Adrenal gland (tissue), 12 donors: Measurements from ENCODE around the gene LPCAT3. TPM values are rescaled to one million over a fixed set of nuclear protein-coding genes. Genes with fewer than 3 reads are reported as not detected.
A peak's percentile ranks its signal among the peaks of the same experiment; 100 is the strongest.

Experiments
- DNase-seq, 7 donors: peaks; one replicate each; pipeline ENCODE4 v3.0.0-alpha.2; 2019 to 2020
- H3K27ac ChIP-seq, 5 donors: fragments of 200-600 bp; sonication (generic) in 4 of 5; 1 replicate in 3 of 5; 2 replicates in 2 of 5; pipeline versions ENCODE4 v1.5.1 to v1.8.0; 2016 to 2020; ENCODE audit warnings: mild to moderate bottlenecking in 1 of 5
- H3K27me3 ChIP-seq: fragments of 200-600 bp; 2 replicates; pipeline ENCODE4 v1.8.0; 2021
- H3K36me3 ChIP-seq, 2 donors: fragments of 200-600 bp; replicated peaks in 1 of 2; 1 replicate in 1 of 2; 2 replicates in 1 of 2; pipeline versions ENCODE4 v1.5.1 to v1.8.0; 2018 to 2022
- H3K4me1 ChIP-seq, 2 donors: fragments of 200-600 bp; replicated peaks in 1 of 2; 1 replicate in 1 of 2; 2 replicates in 1 of 2; pipeline versions ENCODE4 v1.5.1 to v1.8.0; 2018 to 2021
- H3K4me3 ChIP-seq, 4 donors: fragments of 200-600 bp; sonication (generic) in 3 of 4; one replicate each; pipeline ENCODE4 v1.5.1; 2016 to 2018
- H3K9me3 ChIP-seq, 3 donors: fragments of 200-600 bp; sonication (generic) in 1 of 3; replicated peaks in 1 of 3; 1 replicate in 2 of 3; 2 replicates in 1 of 3; pipeline versions ENCODE4 v1.5.1 to v1.8.0; 2016 to 2021
- POLR2A ChIP-seq, 2 donors: fragments of 450-650 bp; IDR thresholded peaks; one replicate each; pipeline ENCODE4 v1.6.1; 2017; ENCODE audit warnings: antibody characterized with exemption in 2 of 2, mild to moderate bottlenecking in 2 of 2, moderate library complexity in 1 of 2
- WGBS, 4 donors: extraction: QIAGEN DNeasy Blood & Tissue Kit in 2 of 4; methylation state at CpG; one replicate each; pipeline versions ENCODE4 v1.1.5 to v1.1.7; 2013 to 2017; 5-methylcytosine and 5-hydroxymethylcytosine counted together
- intact Hi-C, 2 donors: fragments of 100-400 bp; cut with DNase I; formaldehyde crosslinking; loops; one replicate each; pipeline versions ENCODE4 v1.14.1 to v1.15.0; 2022 to 2023
- polyA plus RNA-seq, 3 donors: library from polyadenylated mRNA; stranded (reverse); fragments of 200-250 nt in 2 of 3; fragments of 350-450 nt in 1 of 3; fragmentation: Illumina TruSeq in 1 of 3; extraction: RNeasy Lipid Tissue Mini Kit (QIAGEN cat#74804) in 1 of 3; gene quantifications; one replicate each; pipeline ENCODE4 v1.2.3, GENCODE V29; 2013 to 2014
- total RNA-seq, 9 donors: library from RNA; depleted of rRNA in 4 of 9; stranded (reverse); fragments of >200 nt in 4 of 9; fragments of 120-200 nt in 1 of 9; fragmentation: NEBNext Ultra II Directional in 1 of 9; extraction: Animal tissue kit (Norgen Biotek cat#: 25700) in 1 of 9; gene quantifications; one replicate each; pipeline versions ENCODE4 v1.1.0 to v1.2.4, GENCODE V29; 2013 to 2023
- TF ChIP-seq, protein P1 (sequence below), 6 experiments: fragments of 450-650 bp in 4 of 6; fragments of 200-600 bp in 2 of 6; sonication (generic) in 1 of 6; IDR thresholded peaks; 1 replicate in 5 of 6; 2 replicates in 1 of 6; pipeline versions ENCODE4 v1.5.1 to v1.8.0; 2016 to 2021; ENCODE audit warnings: antibody characterized with exemption in 6 of 6, mild to moderate bottlenecking in 2 of 6, moderate library complexity in 1 of 6
- donor health status: healthy with polysubstance abuse.
- donor health status: Bipolar disorder and iron deficiency.
- donor health status: DM: yes; HTN: yes; CAD: no.
- donor health status: DM: no; HTN: no; CAD: no.
- donor health status: DM: no; HTN: no; CAD: no.
- donor health status: DM: yes; HTN: yes; CAD: no.

The LPCAT3 gene
- total and polyA plus RNA-seq, 12 donors: 28.5 to 146 (median 74.0) TPM

DNA sequence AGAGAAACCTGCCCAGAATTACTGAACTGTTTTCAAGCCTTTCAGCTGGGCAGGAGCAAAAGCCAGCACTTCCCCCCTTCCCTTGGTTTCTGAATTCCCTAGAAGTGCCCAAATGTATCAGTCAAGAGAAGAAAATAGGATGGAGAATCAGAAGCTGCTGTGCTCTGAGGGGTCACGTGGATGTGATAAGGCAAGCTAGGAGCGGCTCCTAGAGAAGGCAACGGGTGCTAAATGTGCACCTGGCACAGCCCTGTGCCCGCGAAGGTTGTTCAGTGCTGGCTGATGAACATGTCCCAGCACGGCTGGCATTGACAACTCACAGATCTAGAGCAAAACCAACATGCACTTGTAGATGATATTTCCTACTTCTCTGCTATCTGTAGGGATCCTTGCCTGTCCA is 39.3 kb downstream of the LPCAT3 start:
- TF ChIP-seq, protein P1, sequence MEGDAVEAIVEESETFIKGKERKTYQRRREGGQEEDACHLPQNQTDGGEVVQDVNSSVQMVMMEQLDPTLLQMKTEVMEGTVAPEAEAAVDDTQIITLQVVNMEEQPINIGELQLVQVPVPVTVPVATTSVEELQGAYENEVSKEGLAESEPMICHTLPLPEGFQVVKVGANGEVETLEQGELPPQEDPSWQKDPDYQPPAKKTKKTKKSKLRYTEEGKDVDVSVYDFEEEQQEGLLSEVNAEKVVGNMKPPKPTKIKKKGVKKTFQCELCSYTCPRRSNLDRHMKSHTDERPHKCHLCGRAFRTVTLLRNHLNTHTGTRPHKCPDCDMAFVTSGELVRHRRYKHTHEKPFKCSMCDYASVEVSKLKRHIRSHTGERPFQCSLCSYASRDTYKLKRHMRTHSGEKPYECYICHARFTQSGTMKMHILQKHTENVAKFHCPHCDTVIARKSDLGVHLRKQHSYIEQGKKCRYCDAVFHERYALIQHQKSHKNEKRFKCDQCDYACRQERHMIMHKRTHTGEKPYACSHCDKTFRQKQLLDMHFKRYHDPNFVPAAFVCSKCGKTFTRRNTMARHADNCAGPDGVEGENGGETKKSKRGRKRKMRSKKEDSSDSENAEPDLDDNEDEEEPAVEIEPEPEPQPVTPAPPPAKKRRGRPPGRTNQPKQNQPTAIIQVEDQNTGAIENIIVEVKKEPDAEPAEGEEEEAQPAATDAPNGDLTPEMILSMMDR (IDR thresholded peaks at IDR 0.05): no peak
- no peak for TF ChIP-seq POLR2A (IDR thresholded peaks at IDR 0.05)
- H3K4me1 ChIP-seq: peaks cover 7 to 10% of the 10 kb centered on the region in 2 donors
- H3K27ac ChIP-seq: no peak overlapping the region
- H3K36me3 ChIP-seq: peaks cover 0 to 97% of the 10 kb centered on the region in 2 donors
- H3K4me3 ChIP-seq: no peak overlapping the region
- 83 to 91% (median 85%) methylated on average over 5 to 6 of the region's 6 CpGs for WGBS, 4 donors
- no peaks in the 10 kb centered on the region for H3K27me3 ChIP-seq
- intact Hi-C loops: loop anchor here in 1 of 2 donors (5.0 kb wide), 1 partner anchor 38 kb away; the partner anchor contains the start of gene LPCAT3
- H3K9me3 ChIP-seq: no peaks in the 10 kb centered on the region
- DNase-seq: peak in 1 of 7 donors; percentile 1

DNA sequence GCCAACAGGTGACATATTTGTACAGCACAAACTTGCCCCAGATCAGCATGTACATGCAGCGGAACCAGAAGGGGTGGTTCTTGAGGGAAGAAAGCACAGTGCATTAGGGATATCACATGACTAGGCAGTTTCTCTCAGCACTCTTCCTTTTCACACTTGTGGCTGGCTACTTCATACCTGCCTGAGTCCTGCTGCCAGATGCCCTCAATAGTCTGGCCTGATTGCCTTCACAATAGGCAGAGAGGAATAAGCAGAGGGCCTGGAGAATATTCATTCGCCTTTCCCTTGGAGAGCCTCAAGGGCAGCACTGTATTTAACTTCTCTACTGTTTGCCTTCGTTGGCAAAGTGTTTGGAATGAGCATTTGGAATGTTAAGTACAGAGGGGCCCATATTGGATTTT is 39.7 kb downstream of the LPCAT3 start:
- H3K4me3 ChIP-seq: no peak overlapping the region
- no peak for TF ChIP-seq POLR2A (IDR thresholded peaks at IDR 0.05)
- TF ChIP-seq, protein P1 (IDR thresholded peaks at IDR 0.05): no peak
- WGBS, 4 donors: 85 to 93% (median 87%) methylated on average over 3 of the region's 3 CpGs
- DNase-seq: no peak
- no peaks in the 10 kb centered on the region for H3K9me3 ChIP-seq
- peaks cover 7 to 10% of the 10 kb centered on the region in 2 donors for H3K4me1 ChIP-seq
- H3K36me3 ChIP-seq: peaks cover 0 to 97% of the 10 kb centered on the region in 2 donors
- intact Hi-C loops: loop anchor here in 1 of 2 donors (5.0 kb wide), 1 partner anchor 39 kb away; the partner anchor contains the start of gene LPCAT3
- no peaks in the 10 kb centered on the region for H3K27me3 ChIP-seq
- H3K27ac ChIP-seq: no peak overlapping the region

DNA sequence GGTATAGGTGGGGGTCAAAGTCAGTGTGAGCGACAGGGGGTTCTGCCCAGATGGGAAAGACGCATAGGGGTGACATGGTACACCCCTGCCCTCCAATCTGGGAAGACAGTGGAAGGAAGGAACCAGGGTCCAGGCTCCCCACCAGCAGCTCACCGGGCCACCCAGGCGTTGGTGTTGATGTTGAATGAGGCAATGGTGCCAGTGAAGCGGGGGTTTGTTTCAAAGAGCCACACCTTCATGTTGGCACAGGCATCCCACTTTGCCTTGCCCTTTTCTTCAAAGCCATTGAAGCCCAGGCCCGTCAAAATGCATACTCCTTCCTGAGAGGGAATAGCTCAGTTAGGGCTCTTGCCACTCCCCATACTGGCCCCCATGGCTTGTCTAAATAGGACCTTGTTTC is 40.1 kb downstream of the LPCAT3 start:
- no peak for TF ChIP-seq POLR2A (IDR thresholded peaks at IDR 0.05)
- TF ChIP-seq, protein P1 (IDR thresholded peaks at IDR 0.05): no peak
- WGBS, 4 donors: 86 to 92% (median 88%) methylated on average over 6 of the region's 6 CpGs
- no peaks in the 10 kb centered on the region for H3K9me3 ChIP-seq
- no peak overlapping the region for H3K4me3 ChIP-seq
- H3K27ac ChIP-seq: no peak overlapping the region
- intact Hi-C loops: loop anchor here in 1 of 2 donors (5.0 kb wide), 1 partner anchor 39 kb away; the partner anchor contains the start of gene LPCAT3
- H3K4me1 ChIP-seq: peaks cover 7 to 10% of the 10 kb centered on the region in 2 donors
- peaks cover 0 to 93% of the 10 kb centered on the region in 2 donors for H3K36me3 ChIP-seq
- peak in 1 of 7 donors; percentile 12 for DNase-seq
- H3K27me3 ChIP-seq: no peaks in the 10 kb centered on the region

DNA sequence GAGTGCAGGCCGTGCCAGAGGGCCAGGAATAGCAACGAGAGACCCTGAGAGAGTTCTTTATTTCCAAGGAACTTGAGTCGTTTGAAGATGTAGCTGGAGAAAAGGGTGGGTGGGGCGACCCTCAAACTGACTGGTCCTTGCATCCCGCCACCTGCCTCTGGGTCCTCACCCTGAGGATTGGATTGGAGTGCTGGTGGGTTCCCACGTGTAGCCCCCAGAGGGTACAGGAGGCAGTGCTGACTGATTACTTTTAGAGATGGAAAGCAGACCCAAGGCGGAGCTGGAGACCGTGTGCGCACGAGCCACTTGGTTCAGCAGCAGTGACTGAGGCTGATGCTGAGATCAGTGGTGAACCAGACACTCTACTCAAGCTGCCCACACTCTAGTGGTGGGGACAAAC is 40.6 kb downstream of the LPCAT3 start:
- intact Hi-C loops: loop anchor here in 1 of 2 donors (5.0 kb wide), 1 partner anchor 40 kb away; the partner anchor contains the start of gene LPCAT3
- DNase-seq: no peak
- WGBS, 4 donors: 82 to 86% (median 83%) methylated on average over 10 of the region's 10 CpGs
- Histone ChIP-seq H3K27me3 (no peaks in the 10 kb centered on the region), H3K27ac (no peak overlapping the region), H3K36me3 (peaks cover 0 to 87% of the 10 kb centered on the region in 2 donors), H3K4me3 (no peak overlapping the region), H3K4me1 (peaks cover 7 to 10% of the 10 kb centered on the region in 2 donors), H3K9me3 (no peaks in the 10 kb centered on the region)
- TF ChIP-seq, protein P1 (IDR thresholded peaks at IDR 0.05): no peak
- TF ChIP-seq POLR2A (IDR thresholded peaks at IDR 0.05): no peak
